ENCODE results near the gene HAT1. TPM values are rescaled to one million over a fixed set of nuclear protein-coding genes. Genes with fewer than 3 reads are reported as not detected.

Gene HAT1
- total RNA-seq, result 36.5 TPM

GRCh38 chr2:171922230-171923022 lies at the start of gene HAT1:
Gene HAT1, plus strand, starts transcription at chr2:171922461. Its CDS starts 40 bp downstream, at chr2:171922501.

GRCh38 chr2:171893824-171894611 lies 28.2 kb upstream of the HAT1 start, which contains the start of gene SLC25A12:
Gene SLC25A12, minus strand, starts transcription at chr2:171894244. Its CDS starts 30 bp downstream, at chr2:171894214.

GRCh38 chr2:171999604-172000469 lies 77.6 kb downstream of the HAT1 start, which contains the start of gene METAP1D:
Gene METAP1D, plus strand, starts transcription at chr2:171999953. Its CDS starts 17 bp downstream, at chr2:171999970.

Other genes starting within 250 kb of the HAT1 start
- 112 TPM for gene DYNC1I2, start 235.0 kb upstream of the HAT1 start, total RNA-seq
- 29.6 TPM for gene SLC25A12, start 28.2 kb upstream of the HAT1 start, total RNA-seq
- gene METAP1D, start 77.5 kb downstream of the HAT1 start, total RNA-seq, result 15.4 TPM
- 0.23 TPM for gene DLX1, start 163.0 kb downstream of the HAT1 start, total RNA-seq
- gene DLX2, start 180.4 kb downstream of the HAT1 start, total RNA-seq, result not detected